Measurements from ENCODE around the gene CNOT1.
"Not testable (repeated sequence)": the region's sequence is repeated elsewhere in the genome, so short reads cannot be mapped to it uniquely, and the experiment has no call there.

Gene CNOT1

GRCh38 chr16:58629733-58630640 is at the start of gene CNOT1:
TSS of gene CNOT1 (minus strand) at chr16:58629826. CDS start at chr16:58599337, 30,489 bp downstream.
- H3K4me1 ChIP-seq (ENCODE audit: insufficient read depth, low read length) = no peaks in the 10 kb centered on the region
- H3K9ac ChIP-seq (ENCODE audit: low read depth, low read length) = peak within 1 kb of the TSS; percentile 87
- H3K9me3 ChIP-seq (ENCODE audit: control insufficient read depth, insufficient read depth, low read length) = no peaks in the 10 kb centered on the region
- H3K36me3 ChIP-seq (ENCODE audit: insufficient read depth, low read length) = no peaks in the 10 kb centered on the region

GRCh38 chr16:58678716-58679115 is 49.1 kb upstream of the CNOT1 start:
- H3K36me3 ChIP-seq (ENCODE audit: insufficient read depth, low read length) = no peaks in the 10 kb centered on the region; the same call in 1 of the 2 replicates

GRCh38 chr16:58678269-58678668 is 48.6 kb upstream of the CNOT1 start:
- Histone ChIP-seq H3K9ac (ENCODE audit: low read depth, low read length) (no peak overlapping the region), H3K9me3 (ENCODE audit: control insufficient read depth, insufficient read depth, low read length) (no peaks in the 10 kb centered on the region), H3K36me3 (ENCODE audit: insufficient read depth, low read length) (no peaks in the 10 kb centered on the region; the same call in 1 of the 2 replicates), H3K4me1 (ENCODE audit: insufficient read depth, low read length) (no peaks in the 10 kb centered on the region)

More at GRCh38 chr16:58678716-58679115, 49.1 kb upstream of the CNOT1 start:
- H3K9ac ChIP-seq (ENCODE audit: low read depth, low read length) = no peak overlapping the region
- no peaks in the 10 kb centered on the region for H3K4me1 ChIP-seq (ENCODE audit: insufficient read depth, low read length)
- no peaks in the 10 kb centered on the region for H3K9me3 ChIP-seq (ENCODE audit: control insufficient read depth, insufficient read depth, low read length)

- H3K9me3 ChIP-seq (ENCODE audit: control insufficient read depth, insufficient read depth, low read length) = no peaks in the 10 kb centered on the region
- H3K4me1 ChIP-seq (ENCODE audit: insufficient read depth, low read length) = no peaks in the 10 kb centered on the region
- H3K9ac ChIP-seq (ENCODE audit: low read depth, low read length) = no peak overlapping the region
- no peaks in the 10 kb centered on the region; the same call in 1 of the 2 replicates for H3K36me3 ChIP-seq (ENCODE audit: insufficient read depth, low read length)
Measured at GRCh38 chr16:58670946-58671583, 41.4 kb upstream of the CNOT1 start.

GRCh38 chr16:58670177-58670576 is 40.6 kb upstream of the CNOT1 start:
- Histone ChIP-seq H3K4me1 (ENCODE audit: insufficient read depth, low read length) (no peaks in the 10 kb centered on the region), H3K9ac (ENCODE audit: low read depth, low read length) (no peak overlapping the region), H3K36me3 (ENCODE audit: insufficient read depth, low read length) (no peaks in the 10 kb centered on the region; the same call in 1 of the 2 replicates), H3K9me3 (ENCODE audit: control insufficient read depth, insufficient read depth, low read length) (no peaks in the 10 kb centered on the region)

GRCh38 chr16:58665200-58665599 is 35.6 kb upstream of the CNOT1 start:
- Histone ChIP-seq H3K9me3 (ENCODE audit: control insufficient read depth, insufficient read depth, low read length) (no peaks in the 10 kb centered on the region), H3K9ac (ENCODE audit: low read depth, low read length) (no peak overlapping the region), H3K4me1 (ENCODE audit: insufficient read depth, low read length) (no peaks in the 10 kb centered on the region), H3K36me3 (ENCODE audit: insufficient read depth, low read length) (no peaks in the 10 kb centered on the region)

GRCh38 chr16:58661199-58661830 is 31.7 kb upstream of the CNOT1 start:
- Histone ChIP-seq H3K4me1 (ENCODE audit: insufficient read depth, low read length) (no peaks in the 10 kb centered on the region), H3K36me3 (ENCODE audit: insufficient read depth, low read length) (no peaks in the 10 kb centered on the region), H3K9ac (ENCODE audit: low read depth, low read length) (no peak overlapping the region), H3K9me3 (ENCODE audit: control insufficient read depth, insufficient read depth, low read length) (no peaks in the 10 kb centered on the region)

- not testable (repeated sequence) for H3K4me1 ChIP-seq (ENCODE audit: insufficient read depth, low read length); H3K36me3 ChIP-seq (ENCODE audit: insufficient read depth, low read length); H3K9ac ChIP-seq (ENCODE audit: low read depth, low read length); H3K9me3 ChIP-seq (ENCODE audit: control insufficient read depth, insufficient read depth, low read length)
Measured at GRCh38 chr16:58659911-58660310, 30.3 kb upstream of the CNOT1 start.

GRCh38 chr16:58658796-58659211 is 29.2 kb upstream of the CNOT1 start:
- H3K4me1 ChIP-seq (ENCODE audit: insufficient read depth, low read length) = no peaks in the 10 kb centered on the region
- H3K9me3 ChIP-seq (ENCODE audit: control insufficient read depth, insufficient read depth, low read length) = no peaks in the 10 kb centered on the region
- H3K9ac ChIP-seq (ENCODE audit: low read depth, low read length) = no peak overlapping the region
- H3K36me3 ChIP-seq (ENCODE audit: insufficient read depth, low read length) = no peaks in the 10 kb centered on the region

- H3K4me1 ChIP-seq (ENCODE audit: insufficient read depth, low read length) = peaks cover 3% of the 10 kb centered on the region; the same call in 1 of the 2 replicates
- no peaks in the 10 kb centered on the region for H3K9me3 ChIP-seq (ENCODE audit: control insufficient read depth, insufficient read depth, low read length)
- H3K36me3 ChIP-seq (ENCODE audit: insufficient read depth, low read length) = no peaks in the 10 kb centered on the region
Measured at GRCh38 chr16:58656899-58657298, 27.3 kb upstream of the CNOT1 start.

GRCh38 chr16:58655215-58655596 is 25.6 kb upstream of the CNOT1 start:
- H3K4me1 ChIP-seq (ENCODE audit: insufficient read depth, low read length) = peaks cover 3% of the 10 kb centered on the region; the same call in 1 of the 2 replicates
- H3K9ac ChIP-seq (ENCODE audit: low read depth, low read length) = no peak overlapping the region
- no peaks in the 10 kb centered on the region for H3K9me3 ChIP-seq (ENCODE audit: control insufficient read depth, insufficient read depth, low read length)
- H3K36me3 ChIP-seq (ENCODE audit: insufficient read depth, low read length) = no peaks in the 10 kb centered on the region

More at GRCh38 chr16:58656899-58657298, 27.3 kb upstream of the CNOT1 start:
- H3K9ac ChIP-seq (ENCODE audit: low read depth, low read length) = no peak overlapping the region

GRCh38 chr16:58654560-58655214 is 25.1 kb upstream of the CNOT1 start:
- no peak overlapping the region for H3K9ac ChIP-seq (ENCODE audit: low read depth, low read length)
- H3K36me3 ChIP-seq (ENCODE audit: insufficient read depth, low read length) = no peaks in the 10 kb centered on the region
- no peaks in the 10 kb centered on the region for H3K9me3 ChIP-seq (ENCODE audit: control insufficient read depth, insufficient read depth, low read length)
- peaks cover 3% of the 10 kb centered on the region; the same call in 1 of the 2 replicates for H3K4me1 ChIP-seq (ENCODE audit: insufficient read depth, low read length)

GRCh38 chr16:58652741-58653140 is 23.1 kb upstream of the CNOT1 start:
- no peak overlapping the region for H3K9ac ChIP-seq (ENCODE audit: low read depth, low read length)
- no peaks in the 10 kb centered on the region for H3K9me3 ChIP-seq (ENCODE audit: control insufficient read depth, insufficient read depth, low read length)
- peaks cover 3% of the 10 kb centered on the region; the same call in 1 of the 2 replicates for H3K4me1 ChIP-seq (ENCODE audit: insufficient read depth, low read length)
- no peaks in the 10 kb centered on the region for H3K36me3 ChIP-seq (ENCODE audit: insufficient read depth, low read length)

GRCh38 chr16:58651965-58652348 is 22.3 kb upstream of the CNOT1 start:
- peaks cover 3% of the 10 kb centered on the region; the same call in 1 of the 2 replicates for H3K4me1 ChIP-seq (ENCODE audit: insufficient read depth, low read length)
- H3K9ac ChIP-seq (ENCODE audit: low read depth, low read length) = no peak overlapping the region
- no peaks in the 10 kb centered on the region for H3K9me3 ChIP-seq (ENCODE audit: control insufficient read depth, insufficient read depth, low read length)
- H3K36me3 ChIP-seq (ENCODE audit: insufficient read depth, low read length) = no peaks in the 10 kb centered on the region

Data from ES-I3 (cell line).